Measurements from ENCODE around the gene KLF13. TPM values are rescaled to one million over a fixed set of nuclear protein-coding genes. Genes with fewer than 3 reads are reported as not detected.

The KLF13 gene
- total RNA-seq, 2 donors from 2014 or later = 18.7 to 18.9 TPM

GRCh38 chr15:31384568-31384967 lies 57.9 kb downstream of the KLF13 start:
- TF ChIP-seq CTCF (conservative IDR thresholded peaks at IDR 0.05) = no peak
- Histone ChIP-seq H3K36me3 (ENCODE audit: control insufficient read depth, insufficient read depth, low read length) (no peaks in the 10 kb centered on the region), H3K27me3 (ENCODE audit: control insufficient read depth, insufficient read depth, low read length, poor library complexity, severe bottlenecking) (no peaks in the 10 kb centered on the region), H3K4me3 (ENCODE audit: low read length) (no peak overlapping the region), H3K9me3 (ENCODE audit: control insufficient read depth, low read length) (peaks cover 19% of the 10 kb centered on the region), H3K4me1 (ENCODE audit: control insufficient read depth, insufficient read depth, low read length) (no peaks in the 10 kb centered on the region), H3K9ac (ENCODE audit: extremely low read depth, low read length, poor library complexity, severe bottlenecking) (no peak overlapping the region), H3K27ac (ENCODE audit: low read depth, low read length) (no peak overlapping the region)
- peaks cover 14% of the 10 kb centered on the region for H3K36me3 Mint-ChIP-seq (ENCODE audit: low read depth)
- no peak overlapping the region for H3K27ac Mint-ChIP-seq
- no peak for DNase-seq
- WGBS, 2 experiments (ENCODE audit: insufficient coverage in 1 of 2, insufficient read length in 1 of 2) = 83 to 92% methylated on average over 3 to 4 of the region's 4 CpGs
- H3K27me3 Mint-ChIP-seq (ENCODE audit: insufficient read depth) = peaks cover 6% of the 10 kb centered on the region
- H3K9me3 Mint-ChIP-seq = peaks cover 15% of the 10 kb centered on the region
- no peak overlapping the region for H3K4me3 Mint-ChIP-seq
- H3K4me1 Mint-ChIP-seq = peaks cover 14% of the 10 kb centered on the region

- WGBS, 2 experiments (ENCODE audit: insufficient coverage in 1 of 2, insufficient read length in 1 of 2) = 90 to 93% methylated on average over 2 to 3 of the region's 3 CpGs
- H3K9ac ChIP-seq (ENCODE audit: extremely low read depth, low read length, poor library complexity, severe bottlenecking) = no peak overlapping the region
- no peak overlapping the region for H3K27ac Mint-ChIP-seq
Observed at GRCh38 chr15:31385736-31386135, 59.1 kb downstream of the KLF13 start.

GRCh38 chr15:31387092-31387478 lies 60.5 kb downstream of the KLF13 start:
- Mint-ChIP-seq H3K4me3 (no peak overlapping the region), H3K27ac (no peak overlapping the region), H3K4me1 (peaks cover 20% of the 10 kb centered on the region), H3K36me3 (ENCODE audit: low read depth) (peaks cover 2% of the 10 kb centered on the region), H3K9me3 (peaks cover 18% of the 10 kb centered on the region), H3K27me3 (ENCODE audit: insufficient read depth) (peaks cover 6% of the 10 kb centered on the region)
- no peak overlapping the region for H3K4me3 ChIP-seq (ENCODE audit: low read length)
- TF ChIP-seq CTCF (conservative IDR thresholded peaks at IDR 0.05) = no peak
- peaks cover 3% of the 10 kb centered on the region for H3K27me3 ChIP-seq (ENCODE audit: control insufficient read depth, insufficient read depth, low read length, poor library complexity, severe bottlenecking)
- peaks cover 23% of the 10 kb centered on the region for H3K9me3 ChIP-seq (ENCODE audit: control insufficient read depth, low read length)
- no peaks in the 10 kb centered on the region for H3K36me3 ChIP-seq (ENCODE audit: control insufficient read depth, insufficient read depth, low read length)
- no peak overlapping the region for H3K9ac ChIP-seq (ENCODE audit: extremely low read depth, low read length, poor library complexity, severe bottlenecking)
- WGBS, 2 experiments (ENCODE audit: insufficient coverage in 1 of 2, insufficient read length in 1 of 2) = 91% methylated on average over 2 of the region's 2 CpGs; no CpG with 5 or more reads in 1 of the 2 experiments
- H3K27ac ChIP-seq (ENCODE audit: low read depth, low read length) = no peak overlapping the region
- no peak for DNase-seq
- no peaks in the 10 kb centered on the region for H3K4me1 ChIP-seq (ENCODE audit: control insufficient read depth, insufficient read depth, low read length)

More at GRCh38 chr15:31385736-31386135, 59.1 kb downstream of the KLF13 start:
- peaks cover 6% of the 10 kb centered on the region for H3K27me3 Mint-ChIP-seq (ENCODE audit: insufficient read depth)
- Histone ChIP-seq H3K4me3 (ENCODE audit: low read length) (no peak overlapping the region), H3K36me3 (ENCODE audit: control insufficient read depth, insufficient read depth, low read length) (no peaks in the 10 kb centered on the region), H3K27me3 (ENCODE audit: control insufficient read depth, insufficient read depth, low read length, poor library complexity, severe bottlenecking) (no peaks in the 10 kb centered on the region), H3K27ac (ENCODE audit: low read depth, low read length) (no peak overlapping the region), H3K4me1 (ENCODE audit: control insufficient read depth, insufficient read depth, low read length) (no peaks in the 10 kb centered on the region), H3K9me3 (ENCODE audit: control insufficient read depth, low read length) (peaks cover 24% of the 10 kb centered on the region)
- H3K9me3 Mint-ChIP-seq = peaks cover 23% of the 10 kb centered on the region
- no peak for TF ChIP-seq CTCF (conservative IDR thresholded peaks at IDR 0.05)
- no peak overlapping the region for H3K4me3 Mint-ChIP-seq
- peaks cover 19% of the 10 kb centered on the region for H3K4me1 Mint-ChIP-seq
- no peak for DNase-seq
- H3K36me3 Mint-ChIP-seq (ENCODE audit: low read depth) = peaks cover 10% of the 10 kb centered on the region
